ENCODE data around the gene WDR70.
A peak's percentile ranks its signal among the peaks of the same experiment; 100 is the strongest.
"Not testable (repeated sequence)": the region's sequence is repeated elsewhere in the genome, so short reads cannot be mapped to it uniquely, and the experiment has no call there.

Gene WDR70

DNA sequence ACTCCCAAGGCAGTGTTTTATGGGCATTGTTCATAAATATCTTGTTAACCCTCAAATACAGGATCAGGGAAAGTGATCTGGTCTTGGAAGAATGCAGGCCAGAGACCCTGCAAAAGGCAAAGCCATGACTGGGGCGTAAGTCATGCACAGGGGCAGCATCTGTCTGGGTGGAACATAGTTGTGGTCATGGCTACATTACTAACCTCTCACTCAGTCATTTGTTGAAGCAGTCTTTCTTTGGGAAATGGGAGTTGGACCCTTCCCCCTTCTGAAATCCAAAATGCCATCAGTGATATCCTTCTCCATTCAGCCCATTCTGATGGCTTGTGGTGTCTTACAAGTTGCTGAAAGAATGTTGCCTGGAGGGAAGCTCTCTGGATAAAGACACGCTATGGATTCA is 392.6 kb downstream of the WDR70 start:
- DNase-seq: no peak

GRCh38 chr5:37772255-37772654 is 393.1 kb downstream of the WDR70 start:
- no peak for DNase-seq

GRCh38 chr5:37773809-37774208 is 394.7 kb downstream of the WDR70 start:
- DNase-seq: no peak

GRCh38 chr5:37774912-37775483 is 395.9 kb downstream of the WDR70 start:
- DNase-seq: peak; percentile 32

DNA sequence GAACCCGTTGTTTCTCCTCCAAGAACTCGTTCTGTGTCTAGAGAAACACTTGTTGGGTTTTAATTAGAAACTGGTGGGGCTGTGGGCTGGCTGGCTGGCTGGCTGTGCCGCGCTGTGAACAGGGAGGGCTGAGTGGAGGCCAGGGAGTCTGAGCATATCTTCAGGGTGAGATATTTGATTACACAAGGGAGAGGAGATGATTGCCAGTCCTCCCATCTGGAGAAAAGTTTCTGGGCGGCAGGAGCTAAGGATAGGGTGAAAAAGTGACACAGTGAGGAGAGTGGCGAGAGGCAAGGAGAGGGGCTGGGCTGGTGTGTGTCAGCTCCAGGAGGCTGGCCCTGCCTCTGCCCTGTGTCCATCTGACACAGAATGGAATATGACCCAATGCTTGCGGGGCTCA is 397.7 kb downstream of the WDR70 start:
- DNase-seq: no peak

GRCh38 chr5:37777432-37778130 is 398.5 kb downstream of the WDR70 start:
- DNase-seq: no peak

DNA sequence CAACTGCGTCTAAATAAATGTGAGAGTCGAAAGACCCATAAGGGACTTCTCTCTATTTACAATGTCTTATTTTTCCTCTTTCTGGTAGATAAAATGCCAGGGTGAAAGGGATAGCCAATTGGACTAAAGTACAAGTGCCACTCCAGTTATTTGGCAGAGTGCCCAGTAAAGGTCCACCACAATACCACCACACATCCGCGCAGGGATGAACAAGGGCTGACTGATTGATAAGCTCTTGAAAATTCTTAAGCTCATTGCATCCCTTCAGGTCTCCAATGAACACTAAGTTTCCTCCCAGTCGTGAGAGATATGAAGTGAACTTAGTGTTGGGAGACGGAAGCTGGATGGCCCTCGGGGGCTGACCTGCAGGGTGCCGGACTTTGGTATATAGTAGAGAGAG is 402.3 kb downstream of the WDR70 start:
- not testable (repeated sequence) for DNase-seq

DNA sequence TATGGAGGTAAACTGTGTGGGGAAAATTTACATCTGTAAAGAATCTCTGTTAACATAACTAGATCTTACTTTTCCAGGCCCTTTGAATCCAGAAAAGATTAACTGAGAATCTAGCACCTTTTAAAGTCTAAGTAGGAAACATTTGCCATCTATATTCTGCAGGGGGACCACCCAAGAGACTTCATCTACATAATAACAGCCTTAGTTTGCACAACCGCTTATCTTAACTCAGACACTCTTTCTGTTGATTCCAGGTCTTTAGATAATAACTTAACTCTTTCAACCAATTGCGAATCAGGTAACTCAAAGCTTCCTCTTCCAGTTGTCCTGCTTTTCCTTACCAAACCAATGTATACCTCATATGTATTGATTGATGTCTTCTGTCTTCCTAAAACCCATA is 407.3 kb downstream of the WDR70 start:
- DNase-seq: no peak

DNA sequence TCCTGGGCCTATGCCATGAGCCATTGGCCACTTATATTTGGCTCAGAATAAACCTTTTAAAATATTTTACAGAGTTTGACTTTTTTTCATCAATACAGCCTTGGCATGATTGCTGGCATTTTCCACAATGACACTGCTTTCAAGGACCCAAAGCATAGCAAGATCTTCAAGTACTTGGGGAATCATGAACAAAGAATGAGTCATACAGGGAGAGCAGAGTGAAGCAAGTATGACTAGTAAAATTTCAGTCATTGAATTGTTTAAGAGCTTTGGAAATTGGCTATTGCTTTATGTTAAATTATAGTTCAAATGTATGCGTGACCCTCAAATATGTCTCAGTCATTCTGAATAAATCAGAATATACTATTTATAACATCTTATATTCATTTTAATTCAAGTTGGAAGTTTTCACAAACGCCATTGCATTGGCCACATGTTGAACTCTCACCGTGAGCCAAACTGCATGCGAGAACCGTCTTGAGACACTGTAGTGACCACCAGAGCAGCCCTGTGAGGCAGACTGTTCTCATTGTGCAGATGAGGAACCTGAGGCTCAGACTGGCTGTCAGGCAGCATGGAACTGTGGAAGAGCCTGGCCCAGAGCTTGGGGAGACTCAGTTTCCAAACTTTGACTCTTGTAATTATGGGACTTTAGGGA is 407.9 kb downstream of the WDR70 start:
- DNase-seq: peak; percentile 10

GRCh38 chr5:37787742-37788141 is 408.6 kb downstream of the WDR70 start:
- DNase-seq: peak; percentile 95

DNA sequence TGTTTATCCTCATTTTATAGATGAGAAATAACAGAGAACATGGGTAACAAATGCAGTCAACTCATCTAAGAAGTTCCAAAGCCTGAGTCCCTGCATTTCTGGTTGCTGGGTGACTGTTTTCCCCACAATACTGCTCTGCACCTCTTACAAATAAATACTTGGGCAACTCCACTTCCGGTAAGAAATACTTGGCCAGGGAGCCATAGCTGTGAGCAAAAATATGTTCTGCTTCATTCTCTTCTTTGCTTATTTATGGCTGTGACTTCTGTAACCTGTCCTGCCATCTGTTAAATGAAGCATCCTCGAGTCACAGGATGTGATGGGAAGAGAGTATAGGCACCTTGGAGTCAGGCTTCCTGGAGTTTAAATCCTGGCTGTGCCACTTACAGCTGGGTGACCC is 410.9 kb downstream of the WDR70 start:
- DNase-seq: peak; percentile 31

GRCh38 chr5:37791321-37791720 is 412.2 kb downstream of the WDR70 start:
- peak; percentile 54 for DNase-seq

GRCh38 chr5:37792975-37793631 is 414.0 kb downstream of the WDR70 start:
- DNase-seq: no peak

GRCh38 chr5:37795292-37795691 is 416.2 kb downstream of the WDR70 start:
- not testable (repeated sequence) for DNase-seq

DNA sequence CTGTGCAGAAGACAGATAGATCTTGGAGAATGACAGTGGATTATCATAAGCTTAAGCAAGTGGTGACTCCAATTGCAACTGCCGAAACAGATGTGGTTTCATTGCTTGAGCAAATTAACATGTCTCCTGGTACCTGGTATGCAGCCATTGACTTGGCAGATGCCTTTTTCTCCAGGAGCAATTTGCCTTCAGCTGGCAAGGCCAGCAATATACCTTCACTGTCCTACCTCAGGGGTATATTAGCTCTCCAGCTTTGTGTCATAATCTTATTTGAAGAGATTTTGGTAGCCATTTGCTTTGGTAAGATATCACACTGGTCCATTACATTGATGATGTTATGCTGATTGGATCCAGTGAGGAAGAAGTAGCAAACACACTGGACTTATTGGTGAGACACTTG is 417.3 kb downstream of the WDR70 start:
- not testable (repeated sequence) for DNase-seq

- DNase-seq: no peak
These were observed 420.8 kb downstream of the WDR70 start for GRCh38 chr5:37799865-37800421.

DNA sequence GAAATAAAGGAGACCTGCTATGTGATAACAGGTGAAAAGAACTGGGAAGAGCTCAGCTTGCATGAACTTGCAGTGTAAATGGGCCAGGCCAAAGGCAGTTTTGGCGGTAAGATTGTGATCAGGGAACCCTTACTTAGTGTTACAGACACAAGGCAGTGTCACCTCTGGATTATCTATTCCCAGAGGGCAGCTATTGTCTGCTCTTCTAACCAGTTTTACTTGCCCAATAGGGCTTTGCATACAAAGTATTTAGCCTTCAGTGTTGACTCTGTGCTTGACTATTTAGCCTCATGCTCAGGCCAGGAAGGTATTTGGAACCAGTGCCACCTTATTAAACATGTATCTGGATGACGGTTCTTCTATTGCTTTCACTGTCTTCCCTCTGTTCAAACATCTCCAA is 422.4 kb downstream of the WDR70 start:
- DNase-seq: no peak

All from NCI-H69 (cell line).